ENCODE results near the gene OCSTAMP.

Gene OCSTAMP

GRCh38 chr20:46551522-46552381, 1.3 kb upstream of the OCSTAMP start:
- no peak for DNase-seq

- DNase-seq: no peak
These were observed 1.1 kb downstream of the OCSTAMP start for GRCh38 chr20:46549188-46549972.

- DNase-seq: no peak
These were observed 1.8 kb downstream of the OCSTAMP start for GRCh38 chr20:46548688-46549087.

GRCh38 chr20:46547995-46548394, 2.5 kb downstream of the OCSTAMP start:
- DNase-seq: no peak

- DNase-seq: no peak
These were observed 3.5 kb downstream of the OCSTAMP start for GRCh38 chr20:46546936-46547335.

- DNase-seq: no peak
These were observed 4.2 kb downstream of the OCSTAMP start for GRCh38 chr20:46546298-46546697.

GRCh38 chr20:46545827-46546138, 4.7 kb downstream of the OCSTAMP start:
- DNase-seq: no peak

GRCh38 chr20:46545077-46545826, 5.2 kb downstream of the OCSTAMP start:
- peak; percentile 67 for DNase-seq

- no peak for DNase-seq
These were observed 5.9 kb downstream of the OCSTAMP start for GRCh38 chr20:46544576-46544975.

GRCh38 chr20:46543959-46544358, 6.5 kb downstream of the OCSTAMP start:
- no peak for DNase-seq

- no peak for DNase-seq
These were observed 7.4 kb downstream of the OCSTAMP start for GRCh38 chr20:46543033-46543432.

- no peak for DNase-seq
These were observed 9.1 kb downstream of the OCSTAMP start for GRCh38 chr20:46541229-46541935.

- DNase-seq: no peak
These were observed 11.3 kb downstream of the OCSTAMP start for GRCh38 chr20:46539113-46539512.

GRCh38 chr20:46530640-46531039, 19.8 kb downstream of the OCSTAMP start:
- DNase-seq: no peak

GRCh38 chr20:46523696-46524328, 26.6 kb downstream of the OCSTAMP start:
- DNase-seq: no peak

- DNase-seq: no peak
These were observed 27.3 kb downstream of the OCSTAMP start for GRCh38 chr20:46523108-46523507.

GRCh38 chr20:46520976-46521579, 29.4 kb downstream of the OCSTAMP start:
- DNase-seq: peak; percentile 64

- DNase-seq: no peak
These were observed 29.9 kb downstream of the OCSTAMP start for GRCh38 chr20:46520540-46520939.

- no peak for DNase-seq
These were observed 30.9 kb downstream of the OCSTAMP start for GRCh38 chr20:46519471-46520068.

- peak; percentile 78 for DNase-seq
These were observed 37.3 kb downstream of the OCSTAMP start, which contains the start of gene ZNF334 for GRCh38 chr20:46512943-46513844. Gene ZNF334 (minus strand): TSS chr20:46513559. CDS start chr20:46512102, 1,457 bp downstream.

Data from activated CD8-positive, alpha-beta memory T cell treated with anti-CD3 and anti-CD28 coated beads, Interleukin-2, amount 50 U/mL, for 48 hours (primary cell).